ENCODE data around the gene HOXC13. TPM values are rescaled to one million over a fixed set of nuclear protein-coding genes. Genes with fewer than 3 reads are reported as not detected.

The HOXC13 gene
- not detected for polyA plus RNA-seq (2013, experiment 1 of 2)
- polyA plus RNA-seq (2013, experiment 2 of 2), result 0.01 TPM

- H3K4me1 ChIP-seq (ENCODE audit: control insufficient read depth in 2 of 2, insufficient read depth in 1 of 2, low read depth in 1 of 2, low read length in 2 of 2), result no peaks in the 10 kb centered on the region
- H3K27me3 ChIP-seq (ENCODE audit: control insufficient read depth in 3 of 3, insufficient read depth in 3 of 3, low read depth in 1 of 3, low read length in 3 of 3), result peaks cover 67 to 99% (median 90%) of the 10 kb centered on the region in 3 experiments
- peak; percentile 65 for DNase-seq (ENCODE audit: low spot score)
- no peak within 1 kb of the TSS for H2BK5ac ChIP-seq (ENCODE audit: low read length)
- H3K79me1 ChIP-seq (ENCODE audit: low read depth, low read length), result no peaks in the 10 kb centered on the region
- H3K9ac ChIP-seq (ENCODE audit: low read depth, low read length, poor library complexity), result no peak within 1 kb of the TSS
- H2BK120ac ChIP-seq (ENCODE audit: low read depth, low read length), result no peak within 1 kb of the TSS
- H4K8ac ChIP-seq (ENCODE audit: low read depth, low read length), result no peak within 1 kb of the TSS
- WGBS, 2 donors (ENCODE audit: extremely low coverage in 2 of 2, insufficient read length in 2 of 2, insufficient replicate concordance in 1 of 2), result no CpG with 5 or more reads among the region's 56 CpGs
- H3K4me2 ChIP-seq (ENCODE audit: insufficient read depth, low read length, poor library complexity, severe bottlenecking), result peak within 1 kb of the TSS; percentile 39
- peak within 1 kb of the TSS; percentile 68 for H2AFZ ChIP-seq (ENCODE audit: low read length)
- no peak within 1 kb of the TSS for H3K4me3 ChIP-seq (ENCODE audit: low read length in 2 of 2)
- H3K27ac ChIP-seq (replicated peaks; ENCODE audit: low read length), result no peak within 1 kb of the TSS
- H4K91ac ChIP-seq (ENCODE audit: low read depth, low read length, poor library complexity), result no peak within 1 kb of the TSS
- H3K36me3 ChIP-seq (replicated peaks in 1 of 2; ENCODE audit: control insufficient read depth in 2 of 2, insufficient read depth in 2 of 2, low read length in 2 of 2), result no peaks in the 10 kb centered on the region
- H2AK5ac ChIP-seq (ENCODE audit: low read depth, low read length), result peak within 1 kb of the TSS; percentile 38
- peak within 1 kb of the TSS; percentile 51 for H3K14ac ChIP-seq (ENCODE audit: low read length)
- H2BK15ac ChIP-seq (ENCODE audit: low read length), result no peak within 1 kb of the TSS
- H3K9me3 ChIP-seq (replicated peaks in 1 of 2; ENCODE audit: control insufficient read depth in 2 of 2, insufficient read depth in 1 of 2, low read depth in 1 of 2, low read length in 2 of 2), result peaks cover 0 to 7% of the 10 kb centered on the region in 2 donors
- peak within 1 kb of the TSS; percentile 83 for H3K23ac ChIP-seq (ENCODE audit: low read depth, low read length, poor library complexity)
- no peak within 1 kb of the TSS for H2BK12ac ChIP-seq (ENCODE audit: low read length)
- H3K4ac ChIP-seq (ENCODE audit: low read length), result no peak within 1 kb of the TSS
- H3K18ac ChIP-seq (ENCODE audit: low read length), result peak within 1 kb of the TSS; percentile 84
Measured at GRCh38 chr12:53938326-53939140, at the start of gene HOXC13. Gene HOXC13, plus strand, starts transcription at chr12:53938831. Its CDS starts 76 bp downstream, at chr12:53938907.

- Histone ChIP-seq H2BK12ac (ENCODE audit: low read length) (no peak overlapping the region), H4K91ac (ENCODE audit: low read depth, low read length, poor library complexity) (no peak overlapping the region), H2BK120ac (ENCODE audit: low read depth, low read length) (no peak overlapping the region), H2AFZ (ENCODE audit: low read length) (no peak overlapping the region), H3K4me2 (ENCODE audit: insufficient read depth, low read length, poor library complexity, severe bottlenecking) (no peak overlapping the region), H3K23ac (ENCODE audit: low read depth, low read length, poor library complexity) (no peak overlapping the region), H3K18ac (ENCODE audit: low read length) (no peak overlapping the region), H3K79me1 (ENCODE audit: low read depth, low read length) (no peaks in the 10 kb centered on the region), H3K4ac (ENCODE audit: low read length) (no peak overlapping the region), H3K4me1 (ENCODE audit: control insufficient read depth in 2 of 2, insufficient read depth in 1 of 2, low read depth in 1 of 2, low read length in 2 of 2) (no peaks in the 10 kb centered on the region), H3K9me3 (replicated peaks in 1 of 2; ENCODE audit: control insufficient read depth in 2 of 2, insufficient read depth in 1 of 2, low read depth in 1 of 2, low read length in 2 of 2) (no peaks in the 10 kb centered on the region), H4K8ac (ENCODE audit: low read depth, low read length) (no peak overlapping the region), H3K9ac (ENCODE audit: low read depth, low read length, poor library complexity) (no peak overlapping the region), H3K4me3 (ENCODE audit: low read length in 2 of 2) (no peak overlapping the region), H2BK5ac (ENCODE audit: low read length) (no peak overlapping the region), H3K27ac (replicated peaks; ENCODE audit: low read length) (no peak overlapping the region), H3K36me3 (replicated peaks in 1 of 2; ENCODE audit: control insufficient read depth in 2 of 2, insufficient read depth in 2 of 2, low read length in 2 of 2) (no peaks in the 10 kb centered on the region), H3K14ac (ENCODE audit: low read length) (no peak overlapping the region), H2AK5ac (ENCODE audit: low read depth, low read length) (no peak overlapping the region), H2BK15ac (ENCODE audit: low read length) (no peak overlapping the region), H3K27me3 (ENCODE audit: control insufficient read depth in 3 of 3, insufficient read depth in 3 of 3, low read depth in 1 of 3, low read length in 3 of 3) (peaks cover 0 to 17% (median 0%) of the 10 kb centered on the region in 3 experiments)
- DNase-seq (ENCODE audit: low spot score), result no peak
- WGBS, 2 donors (ENCODE audit: extremely low coverage in 2 of 2, insufficient read length in 2 of 2, insufficient replicate concordance in 1 of 2), result no CpG with 5 or more reads among the region's 3 CpGs
Measured at GRCh38 chr12:53890081-53890480, 48.5 kb upstream of the HOXC13 start.

- Histone ChIP-seq H3K27me3 (ENCODE audit: control insufficient read depth in 3 of 3, insufficient read depth in 3 of 3, low read depth in 1 of 3, low read length in 3 of 3) (peaks cover 0 to 9% (median 0%) of the 10 kb centered on the region in 3 experiments), H3K4me2 (ENCODE audit: insufficient read depth, low read length, poor library complexity, severe bottlenecking) (no peak overlapping the region), H3K23ac (ENCODE audit: low read depth, low read length, poor library complexity) (no peak overlapping the region), H3K14ac (ENCODE audit: low read length) (no peak overlapping the region), H3K36me3 (replicated peaks in 1 of 2; ENCODE audit: control insufficient read depth in 2 of 2, insufficient read depth in 2 of 2, low read length in 2 of 2) (no peaks in the 10 kb centered on the region), H3K9me3 (replicated peaks in 1 of 2; ENCODE audit: control insufficient read depth in 2 of 2, insufficient read depth in 1 of 2, low read depth in 1 of 2, low read length in 2 of 2) (no peaks in the 10 kb centered on the region), H2BK12ac (ENCODE audit: low read length) (no peak overlapping the region), H3K9ac (ENCODE audit: low read depth, low read length, poor library complexity) (no peak overlapping the region), H3K18ac (ENCODE audit: low read length) (no peak overlapping the region), H4K8ac (ENCODE audit: low read depth, low read length) (no peak overlapping the region), H2BK5ac (ENCODE audit: low read length) (no peak overlapping the region), H3K79me1 (ENCODE audit: low read depth, low read length) (no peaks in the 10 kb centered on the region), H3K4ac (ENCODE audit: low read length) (no peak overlapping the region), H3K4me3 (ENCODE audit: low read length in 2 of 2) (no peak overlapping the region), H3K4me1 (ENCODE audit: control insufficient read depth in 2 of 2, insufficient read depth in 1 of 2, low read depth in 1 of 2, low read length in 2 of 2) (no peaks in the 10 kb centered on the region), H2BK15ac (ENCODE audit: low read length) (no peak overlapping the region), H2AK5ac (ENCODE audit: low read depth, low read length) (no peak overlapping the region), H3K27ac (replicated peaks; ENCODE audit: low read length) (no peak overlapping the region), H2AFZ (ENCODE audit: low read length) (no peak overlapping the region), H2BK120ac (ENCODE audit: low read depth, low read length) (no peak overlapping the region), H4K91ac (ENCODE audit: low read depth, low read length, poor library complexity) (no peak overlapping the region)
- WGBS, 2 donors (ENCODE audit: extremely low coverage in 2 of 2, insufficient read length in 2 of 2, insufficient replicate concordance in 1 of 2), result no CpG with 5 or more reads among the region's 3 CpGs
- DNase-seq (ENCODE audit: low spot score), result no peak
Measured at GRCh38 chr12:53892762-53893395, 45.8 kb upstream of the HOXC13 start.

GRCh38 chr12:53899230-53899629 lies 39.4 kb upstream of the HOXC13 start:
- H4K91ac ChIP-seq (ENCODE audit: low read depth, low read length, poor library complexity), result no peak overlapping the region
- no peak for DNase-seq (ENCODE audit: low spot score)
- no CpG with 5 or more reads among the region's 1 CpG for whole genome bisulfite sequencing, 2 donors (ENCODE audit: extremely low coverage in 2 of 2, insufficient read length in 2 of 2, insufficient replicate concordance in 1 of 2)
- no peak overlapping the region for H4K8ac ChIP-seq (ENCODE audit: low read depth, low read length)
- no peak overlapping the region for H3K4me2 ChIP-seq (ENCODE audit: insufficient read depth, low read length, poor library complexity, severe bottlenecking)
- no peak overlapping the region for H3K4me3 ChIP-seq (ENCODE audit: low read length in 2 of 2)
- H3K4me1 ChIP-seq (ENCODE audit: control insufficient read depth in 2 of 2, insufficient read depth in 1 of 2, low read depth in 1 of 2, low read length in 2 of 2), result no peaks in the 10 kb centered on the region
- H2BK5ac ChIP-seq (ENCODE audit: low read length), result no peak overlapping the region
- H3K23ac ChIP-seq (ENCODE audit: low read depth, low read length, poor library complexity), result no peak overlapping the region
- H2BK120ac ChIP-seq (ENCODE audit: low read depth, low read length), result no peak overlapping the region
- H3K14ac ChIP-seq (ENCODE audit: low read length), result no peak overlapping the region
- H3K4ac ChIP-seq (ENCODE audit: low read length), result no peak overlapping the region
- H3K18ac ChIP-seq (ENCODE audit: low read length), result no peak overlapping the region
- H2BK12ac ChIP-seq (ENCODE audit: low read length), result no peak overlapping the region
- no peak overlapping the region for H2AFZ ChIP-seq (ENCODE audit: low read length)
- H3K27ac ChIP-seq (replicated peaks; ENCODE audit: low read length), result no peak overlapping the region
- peaks cover 0 to 10% (median 7%) of the 10 kb centered on the region in 3 experiments for H3K27me3 ChIP-seq (ENCODE audit: control insufficient read depth in 3 of 3, insufficient read depth in 3 of 3, low read depth in 1 of 3, low read length in 3 of 3)
- H3K9me3 ChIP-seq (replicated peaks in 1 of 2; ENCODE audit: control insufficient read depth in 2 of 2, insufficient read depth in 1 of 2, low read depth in 1 of 2, low read length in 2 of 2), result no peaks in the 10 kb centered on the region
- H3K79me1 ChIP-seq (ENCODE audit: low read depth, low read length), result no peaks in the 10 kb centered on the region
- no peaks in the 10 kb centered on the region for H3K36me3 ChIP-seq (replicated peaks in 1 of 2; ENCODE audit: control insufficient read depth in 2 of 2, insufficient read depth in 2 of 2, low read length in 2 of 2)
- no peak overlapping the region for H3K9ac ChIP-seq (ENCODE audit: low read depth, low read length, poor library complexity)
- no peak overlapping the region for H2BK15ac ChIP-seq (ENCODE audit: low read length)
- no peak overlapping the region for H2AK5ac ChIP-seq (ENCODE audit: low read depth, low read length)
